ENCODE measurements around the gene CYP3A7. TPM values are rescaled to one million over a fixed set of nuclear protein-coding genes. Genes with fewer than 3 reads are reported as not detected.
A peak's percentile ranks its signal among the peaks of the same experiment; 100 is the strongest.

The CYP3A7 gene
- total and polyA plus RNA-seq, 2 of the 13 experiments (the other 11 are each of a cell fraction or from before 2014, with no cell fraction given), result 5.8 to 6.4 TPM

DNA sequence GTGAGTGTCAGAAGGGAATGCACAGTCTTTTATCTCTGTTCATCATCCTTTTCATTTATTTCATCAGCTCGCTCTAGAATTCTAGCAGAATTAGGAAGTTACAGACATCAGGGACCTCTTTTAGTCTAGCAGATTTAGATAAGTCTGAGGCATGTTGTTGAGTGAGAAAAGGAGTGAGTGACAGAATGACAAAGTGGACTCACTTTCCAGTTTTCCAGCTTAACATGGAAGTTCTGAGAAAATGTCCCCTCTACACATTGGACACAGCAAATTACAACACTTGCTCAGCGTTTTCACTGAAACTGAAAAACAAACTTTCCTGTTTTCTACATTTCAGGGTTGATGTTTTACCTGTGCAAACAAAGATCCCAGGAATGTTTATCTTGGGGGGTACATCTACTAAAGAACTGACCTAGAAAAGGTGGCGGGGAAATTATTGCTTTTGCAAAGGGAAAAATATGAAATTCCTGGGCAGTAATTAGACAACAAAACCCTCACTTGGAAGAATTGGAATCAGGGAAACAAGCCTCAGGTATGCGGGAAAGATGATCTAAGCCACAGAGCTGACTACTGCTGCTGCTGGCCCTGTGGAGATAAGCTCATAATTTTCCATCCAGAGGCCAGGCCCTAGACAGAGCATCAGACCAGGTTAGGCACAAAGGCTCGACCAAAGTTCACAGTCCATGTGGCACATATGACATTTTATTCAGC, 40.6 kb downstream of the CYP3A7 start (continued):
- TF ChIP-seq, protein P1, sequence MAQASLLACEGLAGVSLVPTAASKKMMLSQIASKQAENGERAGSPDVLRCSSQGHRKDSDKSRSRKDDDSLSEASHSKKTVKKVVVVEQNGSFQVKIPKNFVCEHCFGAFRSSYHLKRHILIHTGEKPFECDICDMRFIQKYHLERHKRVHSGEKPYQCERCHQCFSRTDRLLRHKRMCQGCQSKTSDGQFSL (CRISPR knock-in tag; IDR thresholded peaks at IDR 0.05), result peak; percentile 38; the same call in 1 of the 2 replicates
- TF ChIP-seq MBD4 (IDR thresholded peaks at IDR 0.05; ENCODE audit: borderline replicate concordance, low read length) (peak; percentile 19; the same call in 1 of the 2 replicates), ZNF264 (CRISPR knock-in tag; IDR thresholded peaks at IDR 0.05) (peak; percentile 84), FOXM1 (CRISPR knock-in tag; IDR thresholded peaks at IDR 0.05) (no peak), ZNF235 (CRISPR knock-in tag; IDR thresholded peaks at IDR 0.05; ENCODE audit: borderline replicate concordance) (no peak), ZKSCAN8 (CRISPR knock-in tag; IDR thresholded peaks at IDR 0.05; ENCODE audit: borderline replicate concordance) (no peak), MEIS1 (CRISPR knock-in tag; IDR thresholded peaks at IDR 0.05; ENCODE audit: borderline replicate concordance) (no peak), PPARG (CRISPR knock-in tag; conservative IDR thresholded peaks at IDR 0.05) (no peak), HES4 (CRISPR knock-in tag; IDR thresholded peaks at IDR 0.05; ENCODE audit: borderline replicate concordance) (no peak), ZNF34 (CRISPR knock-in tag; IDR thresholded peaks at IDR 0.05; ENCODE audit: borderline replicate concordance) (no peak), SCMH1 (CRISPR knock-in tag; IDR thresholded peaks at IDR 0.05; ENCODE audit: borderline replicate concordance) (no peak), MATR3 (CRISPR knock-in tag; IDR thresholded peaks at IDR 0.05) (no peak), ZBTB8A (CRISPR knock-in tag; IDR thresholded peaks at IDR 0.05; ENCODE audit: borderline replicate concordance, low read depth) (no peak), RBFOX2 (IDR thresholded peaks at IDR 0.05; ENCODE audit: low read depth, low read length) (peak; percentile 53; the same call in 1 of the 2 replicates), MIER3 (CRISPR knock-in tag; IDR thresholded peaks at IDR 0.05; ENCODE audit: borderline replicate concordance) (no peak; the same call in 1 of the 2 replicates), NR3C1 (CRISPR knock-in tag; IDR thresholded peaks at IDR 0.05) (no peak), CREB1 (IDR thresholded peaks at IDR 0.05) (no peak), CREB1 (CRISPR knock-in tag; IDR thresholded peaks at IDR 0.05) (peak; percentile 62), TEAD3 (CRISPR knock-in tag; optimal IDR thresholded peaks at IDR 0.05; ENCODE audit: borderline replicate concordance) (peak; percentile 92), HNRNPL (IDR thresholded peaks at IDR 0.05; ENCODE audit: low read depth, low read length) (no peak), HDAC1 (CRISPR knock-in tag; IDR thresholded peaks at IDR 0.05) (peak; percentile 70), HOXD1 (CRISPR knock-in tag; IDR thresholded peaks at IDR 0.05) (no peak), REPIN1 (CRISPR knock-in tag; IDR thresholded peaks at IDR 0.05; ENCODE audit: borderline replicate concordance, low read depth) (no peak), CCDC6 (CRISPR knock-in tag; IDR thresholded peaks at IDR 0.05) (no peak), BCL6 (CRISPR knock-in tag; IDR thresholded peaks at IDR 0.05) (peak; percentile 85), ATF1 (CRISPR knock-in tag; IDR thresholded peaks at IDR 0.05) (peak; percentile 54; the same call in 1 of the 2 replicates)
- TF ChIP-seq, protein P2, sequence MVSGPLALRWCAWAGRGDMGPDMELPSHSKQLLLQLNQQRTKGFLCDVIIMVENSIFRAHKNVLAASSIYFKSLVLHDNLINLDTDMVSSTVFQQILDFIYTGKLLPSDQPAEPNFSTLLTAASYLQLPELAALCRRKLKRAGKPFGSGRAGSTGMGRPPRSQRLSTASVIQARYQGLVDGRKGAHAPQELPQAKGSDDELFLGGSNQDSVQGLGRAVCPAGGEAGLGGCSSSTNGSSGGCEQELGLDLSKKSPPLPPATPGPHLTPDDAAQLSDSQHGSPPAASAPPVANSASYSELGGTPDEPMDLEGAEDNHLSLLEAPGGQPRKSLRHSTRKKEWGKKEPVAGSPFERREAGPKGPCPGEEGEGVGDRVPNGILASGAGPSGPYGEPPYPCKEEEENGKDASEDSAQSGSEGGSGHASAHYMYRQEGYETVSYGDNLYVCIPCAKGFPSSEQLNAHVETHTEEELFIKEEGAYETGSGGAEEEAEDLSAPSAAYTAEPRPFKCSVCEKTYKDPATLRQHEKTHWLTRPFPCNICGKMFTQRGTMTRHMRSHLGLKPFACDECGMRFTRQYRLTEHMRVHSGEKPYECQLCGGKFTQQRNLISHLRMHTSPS (CRISPR knock-in tag; IDR thresholded peaks at IDR 0.05; ENCODE audit: low read depth), result no peak
- TF ChIP-seq, protein P3, sequence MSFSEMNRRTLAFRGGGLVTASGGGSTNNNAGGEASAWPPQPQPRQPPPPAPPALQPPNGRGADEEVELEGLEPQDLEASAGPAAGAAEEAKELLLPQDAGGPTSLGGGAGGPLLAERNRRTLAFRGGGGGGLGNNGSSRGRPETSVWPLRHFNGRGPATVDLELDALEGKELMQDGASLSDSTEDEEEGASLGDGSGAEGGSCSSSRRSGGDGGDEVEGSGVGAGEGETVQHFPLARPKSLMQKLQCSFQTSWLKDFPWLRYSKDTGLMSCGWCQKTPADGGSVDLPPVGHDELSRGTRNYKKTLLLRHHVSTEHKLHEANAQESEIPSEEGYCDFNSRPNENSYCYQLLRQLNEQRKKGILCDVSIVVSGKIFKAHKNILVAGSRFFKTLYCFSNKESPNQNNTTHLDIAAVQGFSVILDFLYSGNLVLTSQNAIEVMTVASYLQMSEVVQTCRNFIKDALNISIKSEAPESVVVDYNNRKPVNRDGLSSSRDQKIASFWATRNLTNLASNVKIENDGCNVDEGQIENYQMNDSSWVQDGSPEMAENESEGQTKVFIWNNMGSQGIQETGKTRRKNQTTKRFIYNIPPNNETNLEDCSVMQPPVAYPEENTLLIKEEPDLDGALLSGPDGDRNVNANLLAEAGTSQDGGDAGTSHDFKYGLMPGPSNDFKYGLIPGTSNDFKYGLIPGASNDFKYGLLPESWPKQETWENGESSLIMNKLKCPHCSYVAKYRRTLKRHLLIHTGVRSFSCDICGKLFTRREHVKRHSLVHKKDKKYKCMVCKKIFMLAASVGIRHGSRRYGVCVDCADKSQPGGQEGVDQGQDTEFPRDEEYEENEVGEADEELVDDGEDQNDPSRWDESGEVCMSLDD (CRISPR knock-in tag; IDR thresholded peaks at IDR 0.05; ENCODE audit: borderline replicate concordance), result peak; percentile 58; the same call in 1 of the 2 replicates
